H1 (cell line): Measurements from ENCODE around the gene C2CD2L. TPM values are rescaled to one million over a fixed set of nuclear protein-coding genes. Genes with fewer than 3 reads are reported as not detected.
"Not testable (repeated sequence)": the region's sequence is repeated elsewhere in the genome, so short reads cannot be mapped to it uniquely, and the experiment has no call there.

Experiments
- CTCF ChIA-PET: fragments of 300-600 bp; sonication (Branson Sonifier 250); formaldehyde crosslinking; loops from one replicate; lab custom pipeline; 2021; ENCODE audit not compliant: partially characterized antibody; lab: Charles Lee
- POLR2A ChIA-PET: fragments of 300-600 bp; sonication (Branson Sonifier 250); formaldehyde crosslinking; loops from one replicate; lab custom pipeline; 2021; ENCODE audit warnings: inconsistent platforms; ENCODE audit not compliant: partially characterized antibody; lab: Charles Lee
- DNase-seq, 2 experiments: peaks; one replicate each; pipeline versions ENCODE4 v3.0.0 to v3.0.0-alpha.2; 2010 to 2022; ENCODE audit warnings: low spot score in 2 of 2, low read depth in 1 of 2, mixed read lengths in 1 of 2
- FAIRE-seq: peaks from 2 replicates; lab custom pipeline; 2011; peaks lifted over from hg19 to GRCh38; lab: Jason Lieb, UNC
- H2AFZ ChIP-seq: 2 replicates; pipeline ENCODE4 v1.8.1; 2012; ENCODE audit warnings: low read length, inconsistent platforms
- H2AK5ac ChIP-seq: 2 replicates; pipeline ENCODE4 v1.6.1; 2013; ENCODE audit warnings: low read depth, low read length
- H2BK120ac ChIP-seq: replicated peaks from 2 replicates; pipeline ENCODE3; 2013; ENCODE audit warnings: low read depth, low read length, inconsistent platforms
- H2BK12ac ChIP-seq: 2 replicates; pipeline ENCODE4 v1.6.1; 2013; ENCODE audit warnings: low read depth, low read length
- H2BK15ac ChIP-seq: 2 replicates; pipeline ENCODE4 v1.6.1; 2013; ENCODE audit warnings: low read length
- H2BK20ac ChIP-seq: 2 replicates; pipeline ENCODE4 v1.6.1; 2013; ENCODE audit warnings: low read length
- H2BK5ac ChIP-seq: 2 replicates; pipeline ENCODE4 v1.6.1; 2013; ENCODE audit warnings: low read depth, low read length
- H3K14ac ChIP-seq: 2 replicates; pipeline ENCODE4 v1.6.1; 2013; ENCODE audit warnings: inconsistent platforms; ENCODE audit not compliant: insufficient read length
- H3K18ac ChIP-seq: 2 replicates; pipeline ENCODE4 v1.6.1; 2013; ENCODE audit warnings: low read length; ENCODE audit errors: extremely low read depth
- H3K23ac ChIP-seq: 2 replicates; pipeline ENCODE4 v1.6.1; 2013; ENCODE audit warnings: inconsistent platforms; ENCODE audit not compliant: insufficient read length
- H3K23me2 ChIP-seq: 2 replicates; pipeline ENCODE4 v1.6.1; 2013; ENCODE audit warnings: low read depth, low read length
- H3K27ac ChIP-seq: 2 replicates; pipeline ENCODE4 v1.6.1; 2011; ENCODE audit warnings: low read depth, low read length, inconsistent platforms
- H3K27me3 ChIP-seq, 4 experiments: replicated peaks in 1 of 4; 1 replicate in 1 of 4; 2 replicates in 3 of 4; pipeline versions ENCODE4 v1.6.1 to v1.8.1; 2011 to 2013; ENCODE audit warnings: low read length in 3 of 4, mild to moderate bottlenecking in 3 of 4, inconsistent platforms in 2 of 4, mixed read lengths in 2 of 4, moderate library complexity in 1 of 4; ENCODE audit not compliant: control insufficient read depth in 3 of 4, insufficient read depth in 3 of 4; ENCODE audit errors: extremely low read depth in 1 of 4
- H3K36me3 ChIP-seq, 4 experiments: 2 replicates each; pipeline versions ENCODE4 v1.6.1 to v1.8.1; 2011 to 2013; ENCODE audit warnings: mild to moderate bottlenecking in 4 of 4, low read length in 3 of 4, moderate library complexity in 2 of 4, control low read depth in 1 of 4, inconsistent platforms in 1 of 4; ENCODE audit not compliant: insufficient read depth in 4 of 4, control insufficient read depth in 2 of 4
- H3K4ac ChIP-seq: replicated peaks from 2 replicates; pipeline ENCODE3; 2013; ENCODE audit warnings: low read length, low read depth, mixed read lengths, inconsistent platforms; ENCODE audit not compliant: insufficient read length
- H3K4me1 ChIP-seq, 4 experiments: replicated peaks in 1 of 4; 1 replicate in 1 of 4; 2 replicates in 3 of 4; pipeline versions ENCODE4 v1.6.1 to v1.8.1; 2011 to 2013; ENCODE audit warnings: low read length in 3 of 4, inconsistent platforms in 2 of 4, mixed read lengths in 1 of 4; ENCODE audit not compliant: insufficient read depth in 4 of 4, control insufficient read depth in 3 of 4
- H3K4me2 ChIP-seq, 2 experiments: 2 replicates each; pipeline versions ENCODE4 v1.6.1 to v1.8.1; 2011 to 2013; ENCODE audit warnings: low read depth in 2 of 2, low read length in 2 of 2, control low read depth in 1 of 2, inconsistent platforms in 1 of 2, mild to moderate bottlenecking in 1 of 2; ENCODE audit not compliant: insufficient read depth in 1 of 2
- H3K4me3 ChIP-seq, 4 experiments: fragments of 200-600, 300-600 bp in 1 of 4; sonication (generic), shearing (Covaris generic), sonication (Bioruptor Twin) in 1 of 4; 2 replicates each; pipeline versions ENCODE4 v1.5.1 to v1.8.1; 2011 to 2016; ENCODE audit warnings: low read length in 4 of 4, low read depth in 3 of 4, control low read depth in 2 of 4, inconsistent platforms in 2 of 4, mild to moderate bottlenecking in 2 of 4, mixed read lengths in 1 of 4, moderate library complexity in 1 of 4; ENCODE audit not compliant: insufficient read depth in 2 of 4; ENCODE audit errors: extremely low read depth in 1 of 4
- H3K56ac ChIP-seq: replicated peaks from 2 replicates; pipeline ENCODE3; 2013; ENCODE audit warnings: low read depth, mild to moderate bottlenecking, mixed read lengths, low read length, inconsistent platforms; ENCODE audit not compliant: insufficient read length
- H3K79me1 ChIP-seq: 2 replicates; pipeline ENCODE4 v1.6.1; 2013; ENCODE audit warnings: low read depth, low read length, control low read depth
- H3K79me2 ChIP-seq, 2 experiments: 2 replicates each; pipeline versions ENCODE4 v1.6.1 to v1.8.1; 2012 to 2013; ENCODE audit warnings: low read length in 2 of 2, mild to moderate bottlenecking in 2 of 2, inconsistent platforms in 1 of 2; ENCODE audit not compliant: insufficient read depth in 2 of 2, control insufficient read depth in 1 of 2
- H3K9ac ChIP-seq, 4 experiments: replicated peaks in 1 of 4; 1 replicate in 1 of 4; 2 replicates in 3 of 4; pipeline versions ENCODE4 v1.6.1 to v1.8.1; 2011 to 2013; ENCODE audit warnings: low read depth in 3 of 4, low read length in 3 of 4, control low read depth in 2 of 4, mild to moderate bottlenecking in 2 of 4, moderate library complexity in 2 of 4, inconsistent platforms in 1 of 4; ENCODE audit errors: extremely low read depth in 1 of 4
- H3K9me3 ChIP-seq, 2 experiments: 2 replicates each; pipeline versions ENCODE4 v1.6.1 to v1.8.1; 2012 to 2013; ENCODE audit warnings: mild to moderate bottlenecking in 2 of 2, moderate library complexity in 2 of 2, control low read depth in 1 of 2, inconsistent platforms in 1 of 2, low read depth in 1 of 2, low read length in 1 of 2, mixed read lengths in 1 of 2; ENCODE audit not compliant: insufficient read depth in 2 of 2
- H4K20me1 ChIP-seq, 2 experiments: replicated peaks in 1 of 2; 2 replicates each; pipeline versions ENCODE3 to v1.8.1; 2011 to 2013; ENCODE audit warnings: inconsistent platforms in 2 of 2, low read length in 2 of 2, mild to moderate bottlenecking in 1 of 2; ENCODE audit not compliant: insufficient read depth in 2 of 2, control insufficient read depth in 1 of 2
- H4K5ac ChIP-seq: 2 replicates; pipeline ENCODE4 v1.6.1; 2013; ENCODE audit warnings: low read length, low read depth, mixed read lengths, inconsistent platforms; ENCODE audit not compliant: insufficient read length
- H4K8ac ChIP-seq: 2 replicates; pipeline ENCODE4 v1.8.0; 2013; ENCODE audit warnings: mild to moderate bottlenecking, moderate library complexity, low read length, inconsistent platforms; ENCODE audit not compliant: insufficient read depth; ENCODE audit errors: extremely low read depth
- H4K91ac ChIP-seq: replicated peaks from 2 replicates; pipeline ENCODE3; 2013; ENCODE audit warnings: low read length, mixed read lengths, inconsistent platforms; ENCODE audit not compliant: insufficient read length
- WGBS, 2 experiments: shearing (Covaris generic) in 1 of 2; methylation state at CpG; one replicate each; pipeline versions ENCODE4 v1.1.6 to v1.1.7; 2013 to 2015; ENCODE audit warnings: low lambda C conversion rate in 2 of 2, mixed read lengths in 2 of 2, inconsistent platforms in 1 of 2, low coverage in 1 of 2, missing lambda C conversion rate in 1 of 2; ENCODE audit not compliant: insufficient replicate concordance in 2 of 2, insufficient coverage in 1 of 2, insufficient read length in 1 of 2; ENCODE audit errors: extremely low coverage in 1 of 2, missing lambda C conversion rate in 1 of 2; 5-methylcytosine and 5-hydroxymethylcytosine counted together
- polyA plus RNA-seq, 7 experiments: library from polyadenylated mRNA; depleted of rRNA in 3 of 7; stranded (reverse) in 5 of 7; unstranded in 2 of 7; fragments of >200 nt in 5 of 7; fragments of 200-250 nt in 2 of 7; gene quantifications; 1 replicate in 5 of 7; 2 replicates in 1 of 7; 4 replicates in 1 of 7; pipeline versions ENCODE4 v1.2.1 to v1.2.3, GENCODE V29; 2011 to 2013; ENCODE audit warnings: missing spikeins in 2 of 7, mixed read lengths in 2 of 7
- total RNA-seq: library from RNA; stranded (reverse); fragmentation: NEBNext Ultra II Directional; extraction: Animal tissue kit (Norgen Biotek cat#: 25700); gene quantifications from 2 replicates; pipeline ENCODE4 v1.2.1, GENCODE V29; 2021

C2CD2L gene
- total and polyA plus RNA-seq, 2 of the 8 experiments (the other 6 are each of a cell fraction or from before 2014, with no cell fraction given), result 2.5 to 4.0 TPM

DNA sequence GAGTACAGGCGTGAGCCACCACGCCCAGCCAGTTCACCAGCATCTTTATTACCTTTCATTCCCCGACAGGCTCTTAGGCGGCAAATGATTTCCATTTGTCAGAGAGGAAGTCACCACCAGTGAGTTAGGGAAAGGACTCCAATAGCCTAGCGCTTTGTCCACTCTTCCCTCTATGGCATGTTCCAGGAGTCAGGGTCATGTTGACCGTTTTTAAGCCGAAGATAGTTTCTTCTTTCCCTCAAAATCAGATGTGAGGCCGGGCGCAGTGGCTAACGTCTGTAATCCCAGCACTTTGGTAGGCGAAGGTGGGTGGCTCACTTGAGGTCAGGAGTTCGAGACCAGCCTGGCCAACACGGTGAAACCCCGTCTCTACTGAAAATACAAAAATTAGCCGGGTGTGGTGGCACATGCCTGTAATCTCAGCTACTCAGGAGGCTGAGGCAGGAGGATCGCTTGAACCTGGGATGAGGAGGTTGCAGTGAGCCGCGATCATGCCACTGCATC, 3.9 kb upstream of the C2CD2L start:
- peak overlapping the region; percentile 51; the same call in 1 of the 2 replicates for H3K18ac ChIP-seq
- H3K79me2 ChIP-seq, result peaks cover 0 to 12% of the 10 kb centered on the region in 2 experiments; a peak in 2 of 4 replicates
- not testable (repeated sequence) for H4K5ac ChIP-seq, FAIRE-seq, H4K8ac ChIP-seq, H3K23ac ChIP-seq, H2AFZ ChIP-seq, H3K27ac ChIP-seq, H2BK5ac ChIP-seq, H2BK20ac ChIP-seq, H3K14ac ChIP-seq, H4K20me1 ChIP-seq, H3K79me1 ChIP-seq, DNase-seq, H2BK120ac ChIP-seq, H3K36me3 ChIP-seq, H3K9me3 ChIP-seq, H4K91ac ChIP-seq, H2BK15ac ChIP-seq, H3K4ac ChIP-seq, H3K56ac ChIP-seq, H3K27me3 ChIP-seq
- CTCF ChIA-PET, result interaction anchor here (0.8 to 1.8 kb wide), 10 partner anchors 11 to 220 kb away, joined by 3 to 9 read pairs (median 4); partner anchors contain the start of gene VPS11
- H3K4me2 ChIP-seq, result peak overlapping the region; percentile 92 to 98
- H3K9ac ChIP-seq, result peak overlapping the region in 1 of 4 experiments; percentile 2; a peak in 1 of 7 replicates
- peak overlapping the region in 1 of 4 experiments; percentile 90; a peak in 2 of 8 replicates for H3K4me3 ChIP-seq
- H3K23me2 ChIP-seq, result peaks cover 29% of the 10 kb centered on the region
- WGBS, 2 experiments, result 91% methylated on average over 18 of the region's 18 CpGs; no CpG with 5 or more reads in 1 of the 2 experiments
- peaks cover 3 to 25% (median 7%) of the 10 kb centered on the region in 4 experiments for H3K4me1 ChIP-seq
- H2AK5ac ChIP-seq, result 0 out of 2 replicates have a peak overlapping the region, but pooled peaks have one; percentile 58
- POLR2A ChIA-PET, result interaction anchor here (0.8 to 2.1 kb wide), 9 partner anchors 13 to 213 kb away, joined by 3 to 17 read pairs (median 6); partner anchors contain the start of genes HINFP, HMBS, MCAM and TRAPPC4
- peak overlapping the region; percentile 81 for H2BK12ac ChIP-seq
